Measurements from ENCODE around the gene ELFN2. TPM values are rescaled to one million over a fixed set of nuclear protein-coding genes. Genes with fewer than 3 reads are reported as not detected.

The ELFN2 gene
- total RNA-seq, 1 experiment from 2014 or later = 10.0 TPM

DNA sequence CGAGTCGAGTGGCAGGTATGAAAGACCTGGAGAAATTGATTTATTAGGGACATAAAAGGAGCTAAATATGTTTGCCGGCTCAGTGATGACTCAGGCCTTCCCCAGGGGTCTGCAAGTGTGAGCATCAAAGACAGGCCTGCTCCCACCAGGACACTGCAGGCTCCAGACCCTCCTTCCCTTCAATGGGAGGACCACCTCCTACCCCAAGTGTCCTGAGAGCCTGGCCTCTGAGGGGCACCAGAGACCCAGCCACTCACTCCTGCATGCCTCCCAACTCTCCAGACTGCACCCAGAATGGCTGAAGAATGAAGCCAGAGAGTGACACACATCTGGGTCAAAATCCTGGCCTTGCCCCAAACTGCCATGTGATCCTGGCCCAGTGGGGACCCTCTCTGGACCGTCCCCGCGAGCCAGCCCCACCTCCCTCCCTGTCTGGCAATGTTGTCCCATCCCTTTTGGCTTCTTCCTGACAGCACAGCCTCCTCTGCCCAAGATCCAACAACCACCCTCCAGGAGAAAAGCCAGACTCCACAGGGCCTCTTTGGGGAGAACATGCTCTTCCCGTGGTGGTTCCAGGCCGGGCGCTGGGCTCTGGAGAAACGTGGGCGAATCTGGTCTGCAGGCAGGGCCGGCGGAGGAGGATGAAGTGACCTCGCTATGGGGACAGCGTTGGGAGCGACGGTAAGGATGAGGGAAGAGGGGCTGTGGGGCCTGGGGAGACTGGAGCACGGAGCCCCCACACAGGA is 108.7 kb downstream of the ELFN2 start:
- Histone ChIP-seq H3K4me1 (ENCODE audit: insufficient read depth, low read length) (peaks cover 36% of the 10 kb centered on the region), H3K4me2 (ENCODE audit: low read length) (no peak overlapping the region)
- no peak for ATAC-seq

More for the DNA sequence above, 108.7 kb downstream of the ELFN2 start:
- no peaks in the 10 kb centered on the region for H3K36me3 ChIP-seq (ENCODE audit: low read depth, low read length)
- H4K20me1 ChIP-seq (ENCODE audit: low read length) = no peaks in the 10 kb centered on the region
- H2AFZ ChIP-seq (ENCODE audit: low read length) = no peak overlapping the region
- H3K9me3 ChIP-seq (ENCODE audit: low read length) = no peaks in the 10 kb centered on the region
- H3K27me3 ChIP-seq (ENCODE audit: low read length) = no peaks in the 10 kb centered on the region
- H3K27ac ChIP-seq (ENCODE audit: low read length) = no peak overlapping the region
- no peaks in the 10 kb centered on the region for H3F3A ChIP-seq (ENCODE audit: low read length, unreplicated experiment)
- no peak overlapping the region for H3K4me3 ChIP-seq (ENCODE audit: low read length)
- TF ChIP-seq EZH2 (IDR thresholded peaks at IDR 0.05; ENCODE audit: low read length, unreplicated experiment) (no peak), EZH2phosphoT487 (IDR thresholded peaks at IDR 0.05; ENCODE audit: borderline replicate concordance, low read length) (no peak)
- TF ChIP-seq, protein P1, sequence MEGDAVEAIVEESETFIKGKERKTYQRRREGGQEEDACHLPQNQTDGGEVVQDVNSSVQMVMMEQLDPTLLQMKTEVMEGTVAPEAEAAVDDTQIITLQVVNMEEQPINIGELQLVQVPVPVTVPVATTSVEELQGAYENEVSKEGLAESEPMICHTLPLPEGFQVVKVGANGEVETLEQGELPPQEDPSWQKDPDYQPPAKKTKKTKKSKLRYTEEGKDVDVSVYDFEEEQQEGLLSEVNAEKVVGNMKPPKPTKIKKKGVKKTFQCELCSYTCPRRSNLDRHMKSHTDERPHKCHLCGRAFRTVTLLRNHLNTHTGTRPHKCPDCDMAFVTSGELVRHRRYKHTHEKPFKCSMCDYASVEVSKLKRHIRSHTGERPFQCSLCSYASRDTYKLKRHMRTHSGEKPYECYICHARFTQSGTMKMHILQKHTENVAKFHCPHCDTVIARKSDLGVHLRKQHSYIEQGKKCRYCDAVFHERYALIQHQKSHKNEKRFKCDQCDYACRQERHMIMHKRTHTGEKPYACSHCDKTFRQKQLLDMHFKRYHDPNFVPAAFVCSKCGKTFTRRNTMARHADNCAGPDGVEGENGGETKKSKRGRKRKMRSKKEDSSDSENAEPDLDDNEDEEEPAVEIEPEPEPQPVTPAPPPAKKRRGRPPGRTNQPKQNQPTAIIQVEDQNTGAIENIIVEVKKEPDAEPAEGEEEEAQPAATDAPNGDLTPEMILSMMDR (conservative IDR thresholded peaks at IDR 0.05; ENCODE audit: low read depth, low read length) = peak; percentile 45; the same call in 1 of the 2 replicates
- POLR2A ChIA-PET (ENCODE audit: unreplicated experiment) = no interaction called here
- DNase-seq = peak; percentile 3
- intact Hi-C loops (cut with micrococcal nuclease) = no loop called here
- no peaks in the 10 kb centered on the region for H3K79me2 ChIP-seq (ENCODE audit: low read length)
- BruUV-seq (replicated peaks) = no TSS peak
- no peak overlapping the region for H3K9ac ChIP-seq (ENCODE audit: low read length)
- CTCF ChIA-PET = interaction anchor here (0.6 to 1.3 kb wide), 4 partner anchors 11 to 137 kb away, joined by 3 to 10 read pairs (median 4); no protein-coding TSS in a partner anchor
- H3K9me2 ChIP-seq (replicated peaks; ENCODE audit: low read length) = no peaks in the 10 kb centered on the region

Other genes with a start within 250 kb of the ELFN2 start
- gene C1QTNF6, start 239.2 kb downstream of the ELFN2 start, total RNA-seq (2014; rRNA removed) = 3.8 and 5.5 TPM in 2 replicates
- gene SSTR3, start 215.0 kb downstream of the ELFN2 start, total RNA-seq (2014; rRNA removed) = 0.55 TPM in 1 of 2 replicates, not detected in the other
- gene RAC2, start 183.2 kb downstream of the ELFN2 start, total RNA-seq (2014; rRNA removed) = 50.5 and 54.5 TPM in 2 replicates
- gene CYTH4, start 145.0 kb downstream of the ELFN2 start, total RNA-seq (2014; rRNA removed) = 1.9 and 4.6 TPM in 2 replicates
- gene MFNG, start 58.9 kb upstream of the ELFN2 start, total RNA-seq (2014; rRNA removed) = 1.7 and 2.4 TPM in 2 replicates
- gene CARD10, start 91.9 kb upstream of the ELFN2 start, total RNA-seq (2014; rRNA removed) = 20.7 and 26.3 TPM in 2 replicates
- gene CDC42EP1, start 133.0 kb upstream of the ELFN2 start, total RNA-seq (2014; rRNA removed) = 43.9 and 47.4 TPM in 2 replicates
- gene LGALS2, start 152.6 kb upstream of the ELFN2 start, total RNA-seq (2014; rRNA removed) = not detected in 2 replicates
- 49.1 and 55.7 TPM in 2 replicates for gene GGA1, start 181.4 kb upstream of the ELFN2 start, total RNA-seq (2014; rRNA removed)
- gene SH3BP1, start 212.2 kb upstream of the ELFN2 start, total RNA-seq (2014; rRNA removed) = 18.0 and 23.2 TPM in 2 replicates
- gene PDXP, start 231.2 kb upstream of the ELFN2 start, total RNA-seq (2014; rRNA removed) = 36.9 and 51.3 TPM in 2 replicates
- gene LGALS1, start 248.2 kb upstream of the ELFN2 start, total RNA-seq (2014; rRNA removed) = 1,612 and 2,325 TPM in 2 replicates